ENCODE results near the gene ATAD3A. TPM values are rescaled to one million over a fixed set of nuclear protein-coding genes. Genes with fewer than 3 reads are reported as not detected.

Gene ATAD3A
- total RNA-seq, 1 experiment from 2014 or later = 55.8 TPM

DNA sequence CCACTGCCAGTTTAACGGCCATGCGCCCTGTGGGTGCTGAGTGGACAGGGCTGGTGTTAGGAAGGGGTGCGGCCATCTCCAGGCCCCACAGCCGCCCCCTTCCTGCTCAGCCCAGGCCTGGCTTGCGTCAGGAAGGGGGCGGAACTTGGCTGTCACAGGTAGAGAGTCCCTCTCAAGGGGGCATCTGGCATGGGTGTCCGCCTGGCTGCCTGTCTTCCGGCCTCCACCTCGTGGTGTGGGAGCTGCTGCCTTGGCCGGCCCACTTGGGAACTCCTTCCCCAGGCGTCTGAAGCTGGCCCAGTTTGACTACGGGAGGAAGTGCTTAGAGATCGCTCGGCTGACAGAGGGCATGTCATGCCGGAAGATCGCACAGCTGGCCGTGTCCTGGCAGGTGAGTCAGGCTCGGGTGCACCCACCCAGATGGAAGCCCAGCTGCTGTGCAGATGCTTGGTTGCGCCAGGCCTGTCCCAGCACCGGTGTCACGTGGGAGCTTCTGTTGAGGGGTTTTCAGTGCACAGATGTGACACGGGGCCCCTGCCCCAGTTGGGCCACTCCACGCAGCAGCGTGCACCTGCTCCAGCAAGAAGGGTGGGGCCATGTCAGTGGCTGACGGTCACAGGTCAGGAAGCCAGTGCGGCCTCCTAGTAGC, 49.5 kb upstream of the ATAD3A start:
- Histone ChIP-seq H3K9me3 (ENCODE audit: control insufficient read depth, low read depth, low read length) (no peaks in the 10 kb centered on the region), H3K27me3 (ENCODE audit: insufficient read depth, low read length) (no peaks in the 10 kb centered on the region), H2BK15ac (ENCODE audit: low read depth, low read length) (no peak overlapping the region), H3K4me1 (ENCODE audit: insufficient read depth, low read length) (no peaks in the 10 kb centered on the region), H4K8ac (replicated peaks; ENCODE audit: insufficient read length, low read depth, low read length) (no peak overlapping the region), H2BK5ac (ENCODE audit: insufficient read length, low read length) (no peak overlapping the region), H3K79me2 (ENCODE audit: insufficient read depth, low read length) (no peaks in the 10 kb centered on the region), H3K4ac (ENCODE audit: low read depth, low read length) (no peak overlapping the region), H3K56ac (ENCODE audit: insufficient read length, low read depth, low read length) (no peak overlapping the region), H2BK20ac (ENCODE audit: low read depth, low read length, poor library complexity, severe bottlenecking) (no peak overlapping the region), H3K14ac (ENCODE audit: insufficient read depth, low read length) (no peak overlapping the region), H2BK120ac (ENCODE audit: low read depth, low read length, poor library complexity, severe bottlenecking) (no peak overlapping the region), H2AFZ (ENCODE audit: low read length) (no peak overlapping the region), H3K9ac (ENCODE audit: extremely low read depth, insufficient read length, low read length) (no peak overlapping the region), H3K23ac (ENCODE audit: insufficient read length, low read depth, low read length) (no peak overlapping the region), H4K20me1 (ENCODE audit: control insufficient read depth, insufficient read depth, insufficient read length) (no peaks in the 10 kb centered on the region), H3K23me2 (ENCODE audit: insufficient read length, low read depth, low read length, poor library complexity, severe bottlenecking) (no peaks in the 10 kb centered on the region), H2AK5ac (ENCODE audit: insufficient read length, low read length) (no peak overlapping the region), H3K18ac (ENCODE audit: insufficient read length, low read depth, low read length) (no peak overlapping the region), H3K27ac (ENCODE audit: insufficient read length, low read depth, low read length) (no peak overlapping the region), H2BK12ac (ENCODE audit: insufficient read length, low read depth, low read length) (no peak overlapping the region), H3T11ph (ENCODE audit: low read length) (no peak overlapping the region), H4K91ac (ENCODE audit: insufficient read length, low read depth, low read length) (no peak overlapping the region), H3K4me2 (ENCODE audit: insufficient read depth, insufficient read length, low read length) (no peak overlapping the region), H4K5ac (ENCODE audit: insufficient read length, low read depth, low read length) (no peak overlapping the region), H3K79me1 (ENCODE audit: insufficient read depth, low read depth, low read length, poor library complexity, severe bottlenecking) (no peaks in the 10 kb centered on the region)
- DNase-seq = no peak
- TF ChIP-seq, protein P1, sequence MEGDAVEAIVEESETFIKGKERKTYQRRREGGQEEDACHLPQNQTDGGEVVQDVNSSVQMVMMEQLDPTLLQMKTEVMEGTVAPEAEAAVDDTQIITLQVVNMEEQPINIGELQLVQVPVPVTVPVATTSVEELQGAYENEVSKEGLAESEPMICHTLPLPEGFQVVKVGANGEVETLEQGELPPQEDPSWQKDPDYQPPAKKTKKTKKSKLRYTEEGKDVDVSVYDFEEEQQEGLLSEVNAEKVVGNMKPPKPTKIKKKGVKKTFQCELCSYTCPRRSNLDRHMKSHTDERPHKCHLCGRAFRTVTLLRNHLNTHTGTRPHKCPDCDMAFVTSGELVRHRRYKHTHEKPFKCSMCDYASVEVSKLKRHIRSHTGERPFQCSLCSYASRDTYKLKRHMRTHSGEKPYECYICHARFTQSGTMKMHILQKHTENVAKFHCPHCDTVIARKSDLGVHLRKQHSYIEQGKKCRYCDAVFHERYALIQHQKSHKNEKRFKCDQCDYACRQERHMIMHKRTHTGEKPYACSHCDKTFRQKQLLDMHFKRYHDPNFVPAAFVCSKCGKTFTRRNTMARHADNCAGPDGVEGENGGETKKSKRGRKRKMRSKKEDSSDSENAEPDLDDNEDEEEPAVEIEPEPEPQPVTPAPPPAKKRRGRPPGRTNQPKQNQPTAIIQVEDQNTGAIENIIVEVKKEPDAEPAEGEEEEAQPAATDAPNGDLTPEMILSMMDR (conservative IDR thresholded peaks at IDR 0.05) = no peak
- Mint-ChIP-seq H3K9me3 (no peaks in the 10 kb centered on the region), H3K27ac (no peak overlapping the region), H3K4me3 (no peak overlapping the region), H3K27me3 (ENCODE audit: low read depth) (no peaks in the 10 kb centered on the region), H3K4me1 (no peaks in the 10 kb centered on the region), H3K36me3 (ENCODE audit: insufficient read depth in 1 of 3, low read depth in 3 of 3) (no peaks in the 10 kb centered on the region; a peak in 1 of 7 replicates)
- WGBS (ENCODE audit: extremely low coverage, insufficient read length, low lambda C conversion rate) = no CpG with 5 or more reads among the region's 26 CpGs
